Activated CD8-positive, alpha-beta memory T cell treated with anti-CD3 and anti-CD28 coated beads, Interleukin-2, amount 50 U/mL, for 4 hours (primary cell): ENCODE measurements around the gene PDE10A.
"Not testable (repeated sequence)": the region's sequence is repeated elsewhere in the genome, so short reads cannot be mapped to it uniquely, and the experiment has no call there.

ENCODE experiments used
- DNase-seq: peaks from one replicate; pipeline ENCODE4 v3.0.0-alpha.2; 2020

PDE10A gene

DNA sequence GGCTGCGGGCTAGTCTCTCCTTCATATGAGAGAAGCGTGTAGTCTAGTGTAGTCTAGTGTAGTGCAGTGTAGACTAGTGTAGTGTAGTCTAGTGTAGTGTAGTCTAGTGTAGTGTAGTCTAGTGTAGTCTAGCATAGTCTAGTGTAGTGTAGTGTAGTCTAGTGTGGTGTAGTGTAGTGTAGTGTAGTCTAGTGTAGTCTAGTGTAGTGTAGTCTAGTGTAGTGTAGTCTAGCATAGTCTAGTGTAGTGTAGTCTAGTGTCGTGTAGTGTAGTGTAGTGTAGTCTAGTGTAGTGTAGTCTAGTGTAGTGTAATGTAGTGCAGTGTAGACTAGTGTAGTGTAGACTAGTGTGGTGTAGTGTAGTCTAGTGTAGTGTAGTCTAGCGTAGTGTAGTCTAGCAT, 44.1 kb downstream of the PDE10A start:
- not testable (repeated sequence) for DNase-seq

DNA sequence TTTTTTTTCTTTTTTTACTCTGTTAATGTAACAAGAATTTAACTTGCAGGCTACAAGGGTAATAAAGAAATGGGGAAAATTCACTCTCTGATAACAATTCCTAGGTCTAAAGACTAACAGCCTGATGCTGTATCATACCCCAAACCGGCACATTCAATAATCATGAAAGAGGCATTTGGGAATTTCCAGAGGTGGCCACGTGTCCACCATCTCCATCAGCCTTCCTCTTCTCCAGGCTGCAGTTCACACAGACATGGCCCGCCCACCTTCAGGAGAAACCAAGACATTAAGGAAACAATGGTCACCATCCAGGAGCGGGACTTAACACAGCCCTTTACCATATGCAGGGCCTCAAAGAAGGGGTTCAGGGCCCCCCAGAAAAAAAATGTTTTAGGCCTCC, 44.8 kb downstream of the PDE10A start:
- DNase-seq = no peak

GRCh38 chr6:165617528-165617927, 45.5 kb downstream of the PDE10A start:
- no peak for DNase-seq

DNA sequence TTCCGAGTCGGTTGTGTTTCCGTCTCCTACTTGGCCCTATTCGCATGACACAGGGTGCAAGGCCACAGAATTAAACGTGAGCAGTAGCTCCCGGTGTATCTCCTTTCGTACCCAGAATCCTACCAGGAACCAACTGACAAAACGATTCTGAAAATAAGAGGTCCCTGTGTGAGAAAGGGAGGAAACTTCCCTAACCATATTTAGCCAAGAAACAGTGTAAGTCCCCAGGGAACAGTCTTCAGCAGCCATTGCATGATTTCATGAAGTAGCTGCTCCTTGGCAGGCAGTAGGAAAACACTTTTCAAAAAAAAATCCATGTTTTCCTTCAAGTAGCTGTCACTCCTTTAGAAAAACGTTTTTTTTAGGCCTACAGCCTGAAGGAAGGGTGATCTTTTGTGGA, 46.9 kb downstream of the PDE10A start:
- DNase-seq = no peak

GRCh38 chr6:165615636-165616035, 47.4 kb downstream of the PDE10A start:
- DNase-seq = no peak

DNA sequence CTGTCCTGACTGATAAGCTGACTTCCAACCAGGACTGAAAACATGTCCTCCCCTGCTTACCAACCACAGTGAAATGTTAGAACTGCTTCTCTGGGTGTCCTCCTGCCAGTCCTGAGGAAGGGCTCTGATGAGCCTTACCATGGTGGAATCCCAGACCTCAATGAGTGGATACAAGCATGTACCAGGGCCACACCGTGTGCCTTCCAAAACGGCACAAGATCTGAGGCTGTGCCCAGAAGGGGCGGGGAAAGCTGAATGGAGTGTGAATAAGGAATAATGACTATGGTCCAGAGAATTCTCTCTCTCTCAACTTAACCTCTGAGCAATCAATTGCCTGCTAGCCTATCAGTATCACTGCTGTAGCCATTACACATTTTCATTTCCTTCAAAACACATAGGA, 51.7 kb downstream of the PDE10A start:
- no peak for DNase-seq

DNA sequence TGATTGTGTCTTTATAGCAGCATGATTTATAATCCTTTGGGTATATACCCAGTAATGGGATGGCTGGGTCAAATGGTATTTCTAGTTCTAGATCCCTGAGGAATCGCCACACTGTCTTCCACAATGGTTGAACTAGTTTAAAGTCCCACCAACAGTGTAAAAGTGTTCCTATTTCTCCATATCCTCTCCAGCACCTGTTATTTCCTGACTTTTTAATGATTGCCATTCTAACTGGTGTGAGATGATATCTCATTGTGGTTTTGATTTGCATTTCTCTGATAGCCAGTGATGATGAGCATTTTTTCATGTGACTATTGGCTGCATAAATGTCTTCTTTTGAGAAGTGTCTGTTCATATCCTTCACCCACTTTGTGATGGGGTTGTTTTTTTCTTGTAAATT, 54.5 kb downstream of the PDE10A start:
- not testable (repeated sequence) for DNase-seq

DNA sequence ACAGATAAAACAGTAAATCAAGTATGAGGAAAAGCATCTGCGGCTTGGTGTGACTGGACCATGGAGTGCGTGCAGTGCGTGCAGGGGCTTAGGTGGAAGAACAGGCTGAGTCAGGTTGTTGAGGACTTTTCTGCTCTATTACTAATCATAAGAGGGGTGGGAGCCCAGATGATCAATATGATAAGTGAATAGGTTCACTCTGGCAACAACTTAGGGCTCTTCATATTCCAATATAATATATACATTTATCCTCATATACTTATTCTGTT, 56.4 kb downstream of the PDE10A start:
- no peak for DNase-seq

GRCh38 chr6:165605901-165606739, 56.9 kb downstream of the PDE10A start:
- DNase-seq = no peak

GRCh38 chr6:165605182-165605875, 57.7 kb downstream of the PDE10A start:
- DNase-seq = no peak

- DNase-seq = no peak
These were observed 60.8 kb downstream of the PDE10A start for GRCh38 chr6:165602291-165602690.

DNA sequence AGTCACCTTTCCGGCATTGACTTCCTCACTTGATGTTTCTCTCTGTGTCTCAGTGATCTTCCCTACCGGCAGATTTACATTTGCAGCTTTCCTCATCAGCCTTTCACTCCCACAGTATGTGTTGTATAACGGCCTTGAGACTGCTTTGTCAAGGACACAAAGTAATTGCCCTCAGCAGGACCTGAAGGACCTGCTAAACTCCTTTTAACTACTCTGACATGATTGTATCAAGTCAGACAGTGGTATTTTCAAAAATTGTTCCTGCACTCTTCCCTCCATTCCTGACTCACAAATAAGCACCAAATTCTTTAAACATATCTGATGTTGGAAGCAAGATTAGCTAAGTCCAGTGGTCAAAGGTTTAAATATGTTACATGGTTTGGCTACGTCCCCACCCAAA, 62.4 kb downstream of the PDE10A start:
- DNase-seq = no peak

DNA sequence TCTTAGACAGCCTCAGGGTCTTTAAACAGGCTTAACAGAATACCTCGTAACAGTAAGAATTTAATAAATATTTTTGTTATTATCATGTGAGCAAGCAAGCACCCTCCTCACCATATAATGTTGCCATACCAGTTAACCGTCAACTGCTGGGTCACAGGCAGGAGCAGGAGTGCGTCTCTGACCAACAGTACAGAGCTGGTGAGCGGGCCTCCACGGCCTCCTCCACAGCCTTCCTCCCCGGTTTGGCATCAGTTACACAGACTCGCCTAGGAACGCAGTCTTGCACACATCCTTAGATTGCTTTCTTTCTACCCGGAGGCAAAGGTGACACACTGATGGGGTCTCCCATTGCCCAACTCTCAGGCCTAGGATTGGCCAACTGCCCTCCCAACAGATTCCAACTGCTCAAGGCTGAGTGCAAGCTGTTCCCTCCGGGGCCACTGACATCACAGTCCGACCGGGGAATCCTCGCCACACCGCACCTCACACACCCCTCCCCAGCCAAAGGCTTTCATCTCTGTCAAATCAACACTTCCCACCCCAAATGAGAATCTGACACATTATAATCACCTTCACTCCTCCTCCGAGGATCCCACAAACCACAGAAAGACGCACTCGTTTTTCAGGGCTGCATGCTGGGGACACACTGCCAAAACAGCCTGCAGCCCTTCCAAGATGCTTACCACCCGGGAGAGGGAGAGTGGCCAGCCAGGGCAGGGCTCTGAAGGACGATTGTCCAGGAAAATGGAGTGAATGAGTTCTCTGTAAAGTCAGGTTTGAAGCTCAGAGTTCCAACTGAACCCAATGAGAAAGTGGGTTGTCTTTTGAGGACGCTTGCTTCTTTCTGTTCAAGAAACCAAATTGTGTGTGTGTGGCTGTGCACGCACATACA, 63.2 kb downstream of the PDE10A start:
- DNase-seq = no peak

DNA sequence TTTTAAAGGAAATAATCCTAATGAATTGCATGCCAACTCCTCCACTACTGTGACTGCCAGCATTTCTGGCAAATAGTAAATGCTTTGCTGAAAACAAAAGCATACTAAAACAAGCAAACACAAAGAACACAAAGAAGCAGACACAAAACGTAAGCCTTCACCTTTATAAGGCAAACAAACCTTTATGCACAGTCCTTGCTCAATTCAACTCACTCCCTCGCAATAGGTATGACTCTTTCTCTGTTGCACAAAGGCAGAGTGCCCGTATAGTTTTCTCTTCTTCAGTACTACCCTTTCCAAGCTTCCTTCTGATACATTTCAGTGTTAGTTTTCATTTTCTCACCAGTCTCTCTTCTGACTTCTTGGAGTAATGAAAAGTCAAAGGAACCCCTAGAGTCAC, 63.9 kb downstream of the PDE10A start:
- no peak for DNase-seq

- DNase-seq = no peak
These were observed 65.2 kb downstream of the PDE10A start for GRCh38 chr6:165597821-165598220.

- DNase-seq = no peak
These were observed 68.3 kb downstream of the PDE10A start for GRCh38 chr6:165594584-165595333.

DNA sequence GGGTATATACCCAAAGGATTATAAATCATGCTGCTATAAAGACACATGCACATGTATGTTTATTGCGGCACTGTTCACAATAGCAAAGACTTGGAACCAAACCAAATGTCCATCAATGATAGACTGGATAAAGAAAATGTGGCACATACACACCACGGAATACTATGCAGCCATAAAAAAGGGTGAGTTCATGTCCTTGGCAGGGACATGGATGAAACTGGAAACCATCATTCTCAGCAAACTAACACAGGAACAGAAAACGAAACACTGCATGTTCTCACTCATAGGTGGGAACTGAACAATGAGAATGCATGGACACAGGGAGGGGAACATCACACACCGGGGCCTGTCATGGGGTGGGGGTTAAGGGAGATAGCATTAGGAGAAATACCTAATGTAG, 70.1 kb downstream of the PDE10A start:
- DNase-seq = not testable (repeated sequence)

DNA sequence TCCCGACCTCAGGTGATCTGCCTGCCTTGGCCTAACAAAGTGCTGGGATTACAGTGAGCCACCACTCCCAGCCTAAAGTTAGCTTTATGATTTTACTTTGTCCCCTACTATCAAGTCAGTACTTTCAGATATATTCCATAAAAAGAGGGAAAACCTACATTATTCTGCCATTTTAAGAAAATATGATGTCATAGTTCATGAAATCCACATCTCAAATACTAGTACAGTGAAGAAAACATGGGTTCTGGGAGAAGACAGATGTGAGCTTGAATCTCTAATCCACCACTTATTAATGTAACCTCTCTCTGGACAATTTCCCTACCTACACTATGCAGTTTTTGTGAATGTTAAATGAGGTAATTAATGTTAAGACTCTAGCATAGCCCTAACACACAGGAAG, 74.5 kb downstream of the PDE10A start:
- DNase-seq = no peak

DNA sequence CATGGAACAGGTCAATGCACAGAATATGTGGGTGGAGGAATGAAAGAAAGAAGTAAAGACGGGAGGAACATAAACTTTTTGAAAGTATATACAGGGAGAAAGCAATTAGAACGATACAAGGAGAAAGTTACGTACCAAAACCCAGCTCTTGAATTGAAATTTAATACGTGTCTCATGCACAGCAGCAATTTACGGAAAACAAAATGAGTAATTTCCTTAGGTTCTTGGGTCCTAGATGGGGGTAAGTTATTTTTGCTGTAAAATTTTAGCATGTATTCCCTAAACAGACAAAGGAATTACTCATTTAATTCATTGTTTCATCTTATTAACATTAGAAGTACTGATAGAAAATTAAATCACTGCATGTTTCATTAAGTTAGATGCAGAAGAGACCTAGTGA, 75.8 kb downstream of the PDE10A start:
- no peak for DNase-seq

GRCh38 chr6:165586706-165587105, 76.3 kb downstream of the PDE10A start:
- no peak for DNase-seq

DNA sequence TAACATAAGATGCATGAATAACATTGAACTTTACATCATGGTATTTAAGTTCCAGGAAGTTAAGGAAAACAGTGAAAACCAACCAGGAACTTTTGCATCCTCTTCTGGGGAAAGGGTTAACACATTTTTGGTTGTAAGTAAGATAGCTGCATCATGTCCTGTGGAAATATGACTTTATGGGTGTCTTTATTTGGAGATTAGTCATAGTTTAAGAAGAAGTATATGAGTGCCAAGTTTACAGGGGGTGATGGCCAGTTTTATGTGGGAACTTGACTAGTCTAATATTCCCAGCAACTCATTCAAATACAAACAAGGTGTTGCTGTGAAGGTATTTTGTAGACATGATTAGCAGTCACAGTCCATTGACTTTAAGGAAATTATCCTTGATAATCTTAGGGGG, 78.0 kb downstream of the PDE10A start:
- no peak for DNase-seq

DNA sequence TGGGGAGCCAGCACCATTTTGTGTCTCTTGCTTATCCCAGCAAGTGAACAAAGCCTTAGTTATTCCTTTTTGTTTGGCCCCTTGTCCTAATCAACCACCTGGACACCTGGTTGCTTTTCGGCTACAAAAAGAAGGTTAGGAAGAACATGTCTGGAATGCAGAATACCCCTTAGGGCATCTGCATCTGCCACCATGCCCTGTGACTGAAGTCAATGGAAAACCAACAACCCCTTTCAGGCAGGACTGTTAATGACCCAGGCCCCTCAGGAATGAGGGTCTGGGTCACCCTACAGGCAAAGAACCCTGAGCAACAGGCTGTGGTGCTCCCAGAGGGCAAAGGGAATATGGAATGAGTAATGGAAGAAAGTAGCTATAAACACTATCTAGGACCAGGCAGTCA, 78.5 kb downstream of the PDE10A start:
- no peak for DNase-seq

GRCh38 chr6:165581678-165582077, 81.4 kb downstream of the PDE10A start:
- no peak for DNase-seq
